HG03060 (cell line): Measurements from ENCODE around the gene PHB1.

Source experiments
- ATAC-seq: cut with Tn5 transposase; IDR thresholded peaks from one replicate; pipeline ENCODE4 v1.9.1; 2021; ENCODE audit warnings: low read depth, moderate number of reproducible peaks; ENCODE audit not compliant: unreplicated experiment

Gene PHB1

GRCh38 chr17:49414622-49415350, at the start of gene PHB1:
TSS of gene PHB1 (minus strand) at chr17:49414882. CDS start at chr17:49413264, 1,618 bp downstream.
- ATAC-seq = peak; percentile 93

GRCh38 chr17:49464049-49464448, 49.4 kb upstream of the PHB1 start:
- no peak for ATAC-seq

GRCh38 chr17:49461580-49461979, 46.9 kb upstream of the PHB1 start:
- no peak for ATAC-seq

- ATAC-seq = no peak
Measured at GRCh38 chr17:49460401-49460800, 45.7 kb upstream of the PHB1 start.

- no peak for ATAC-seq
Measured at GRCh38 chr17:49459401-49459984, 44.8 kb upstream of the PHB1 start.

- no peak for ATAC-seq
Measured at GRCh38 chr17:49457564-49458535, 43.2 kb upstream of the PHB1 start.

- ATAC-seq = no peak
Measured at GRCh38 chr17:49456183-49456965, 41.7 kb upstream of the PHB1 start.

GRCh38 chr17:49455272-49455861, 40.7 kb upstream of the PHB1 start:
- ATAC-seq = no peak

- no peak for ATAC-seq
Measured at GRCh38 chr17:49454050-49454449, 39.4 kb upstream of the PHB1 start.

GRCh38 chr17:49452661-49453060, 38.0 kb upstream of the PHB1 start:
- no peak for ATAC-seq

- ATAC-seq = no peak
Measured at GRCh38 chr17:49452201-49452600, 37.5 kb upstream of the PHB1 start.

- no peak for ATAC-seq
Measured at GRCh38 chr17:49450735-49451134, 36.1 kb upstream of the PHB1 start.

- ATAC-seq = no peak
Measured at GRCh38 chr17:49450181-49450580, 35.5 kb upstream of the PHB1 start.

GRCh38 chr17:49447628-49448302, 33.1 kb upstream of the PHB1 start:
- no peak for ATAC-seq

GRCh38 chr17:49445591-49445990, 30.9 kb upstream of the PHB1 start:
- no peak for ATAC-seq

GRCh38 chr17:49444384-49444783, 29.7 kb upstream of the PHB1 start:
- ATAC-seq = no peak

- ATAC-seq = no peak
Measured at GRCh38 chr17:49443862-49444261, 29.2 kb upstream of the PHB1 start.

- ATAC-seq = no peak
Measured at GRCh38 chr17:49442041-49442440, 27.4 kb upstream of the PHB1 start.

- ATAC-seq = no peak
Measured at GRCh38 chr17:49441578-49441977, 26.9 kb upstream of the PHB1 start.
